CD14-positive monocyte (primary cell): Measurements from ENCODE around the gene XBP1. TPM values are rescaled to one million over a fixed set of nuclear protein-coding genes. Genes with fewer than 3 reads are reported as not detected.

Experiments
- DNase-seq, 3 donors: peaks; one replicate each; pipeline ENCODE4 v3.0.0-alpha.2; 2011 to 2022
- H2AFZ ChIP-seq: 2 replicates; pipeline ENCODE4 v1.6.0; 2012; ENCODE audit warnings: mild to moderate bottlenecking, low read depth, low read length, inconsistent platforms; ENCODE audit not compliant: insufficient read depth, poor library complexity, severe bottlenecking
- H3K27ac ChIP-seq, 2 donors: 1 replicate in 1 of 2; 2 replicates in 1 of 2; pipeline ENCODE4 v1.5.1; 2012 to 2013; ENCODE audit warnings: low read length in 2 of 2, control low read depth in 1 of 2, inconsistent platforms in 1 of 2, low read depth in 1 of 2, mild to moderate bottlenecking in 1 of 2
- H3K27me3 ChIP-seq, 2 donors: one replicate each; pipeline versions ENCODE4 v1.6.0 to v1.6.1; 2011 to 2013; ENCODE audit warnings: low read length in 2 of 2; ENCODE audit not compliant: control insufficient read depth in 2 of 2, insufficient read depth in 2 of 2
- H3K36me3 ChIP-seq, 2 donors: replicated peaks in 1 of 2; 1 replicate in 1 of 2; 2 replicates in 1 of 2; pipeline versions ENCODE4 v1.5.1 to v1.6.1; 2012 to 2013; ENCODE audit warnings: low read length in 2 of 2, control low read depth in 1 of 2, inconsistent platforms in 1 of 2, mild to moderate bottlenecking in 1 of 2; ENCODE audit not compliant: insufficient read depth in 2 of 2, control insufficient read depth in 1 of 2
- H3K4me1 ChIP-seq, 2 donors: 1 replicate in 1 of 2; 2 replicates in 1 of 2; pipeline versions ENCODE4 v1.5.1 to v1.6.1; 2012 to 2013; ENCODE audit warnings: low read length in 2 of 2, control low read depth in 1 of 2, inconsistent platforms in 1 of 2, mild to moderate bottlenecking in 1 of 2, moderate library complexity in 1 of 2; ENCODE audit not compliant: insufficient read depth in 2 of 2, control insufficient read depth in 1 of 2
- H3K4me2 ChIP-seq: replicated peaks from 2 replicates; pipeline ENCODE3; 2012; ENCODE audit warnings: low read length, moderate library complexity, mild to moderate bottlenecking; ENCODE audit not compliant: poor library complexity, severe bottlenecking; ENCODE audit errors: extremely low read depth
- H3K4me3 ChIP-seq, 3 experiments: fragments of 200-600 bp in 1 of 3; sonication (generic) in 1 of 3; replicated peaks in 1 of 3; 1 replicate in 2 of 3; 2 replicates in 1 of 3; pipeline ENCODE4 v1.5.1; 2011 to 2013; ENCODE audit warnings: low read length in 3 of 3, mild to moderate bottlenecking in 3 of 3, control low read depth in 2 of 3, low read depth in 2 of 3, inconsistent platforms in 1 of 3, moderate library complexity in 1 of 3
- H3K79me2 ChIP-seq: 2 replicates; pipeline ENCODE4 v1.6.0; 2012; ENCODE audit warnings: mild to moderate bottlenecking, control low read depth, inconsistent platforms, low read length, moderate library complexity; ENCODE audit not compliant: insufficient read depth
- H3K9ac ChIP-seq: 2 replicates; pipeline ENCODE4 v1.6.0; 2017; ENCODE audit warnings: low read length, mild to moderate bottlenecking; ENCODE audit not compliant: insufficient read depth, poor library complexity, severe bottlenecking
- H3K9me3 ChIP-seq, 2 donors: replicated peaks in 1 of 2; 1 replicate in 1 of 2; 2 replicates in 1 of 2; pipeline versions ENCODE4 v1.5.1 to v1.6.1; 2012 to 2013; ENCODE audit warnings: low read length in 2 of 2, control low read depth in 1 of 2; ENCODE audit not compliant: control insufficient read depth in 1 of 2, insufficient read depth in 1 of 2
- H4K20me1 ChIP-seq: 2 replicates; pipeline ENCODE4 v1.6.0; 2012; ENCODE audit warnings: mild to moderate bottlenecking, low read length, control low read depth, moderate library complexity; ENCODE audit not compliant: insufficient read depth
- H3K27ac Mint-ChIP-seq, 7 donors: one replicate each; pipeline ENCODE4 v1.8.0; 2020; ENCODE audit warnings: mild to moderate bottlenecking in 7 of 7, mixed read lengths in 7 of 7, moderate library complexity in 6 of 7, inconsistent platforms in 2 of 7
- H3K27me3 Mint-ChIP-seq, 3 donors: one replicate each; pipeline ENCODE4 v1.8.0; 2021 to 2022; ENCODE audit warnings: low read depth in 3 of 3, mild to moderate bottlenecking in 3 of 3, mixed read lengths in 3 of 3, moderate library complexity in 3 of 3, inconsistent platforms in 1 of 3
- H3K36me3 Mint-ChIP-seq, 2 donors: one replicate each; pipeline ENCODE4 v1.8.0; 2020; ENCODE audit warnings: mixed read lengths in 2 of 2, inconsistent platforms in 1 of 2, mild to moderate bottlenecking in 1 of 2
- H3K4me1 Mint-ChIP-seq: one replicate; pipeline ENCODE4 v1.8.0; 2020; ENCODE audit warnings: mild to moderate bottlenecking, mixed read lengths
- H3K4me3 Mint-ChIP-seq, 2 donors: one replicate each; pipeline ENCODE4 v1.8.0; 2020; ENCODE audit warnings: mild to moderate bottlenecking in 2 of 2, mixed read lengths in 2 of 2, moderate library complexity in 1 of 2
- H3K9me3 Mint-ChIP-seq, 7 donors: one replicate each; pipeline ENCODE4 v1.8.0; 2020 to 2022; ENCODE audit warnings: mixed read lengths in 7 of 7, mild to moderate bottlenecking in 6 of 7, moderate library complexity in 6 of 7, inconsistent platforms in 2 of 7
- CTCF ChIP-seq: fragments of 200-600 bp; IDR thresholded peaks from one replicate; pipeline ENCODE4 v1.8.0; 2022; ENCODE audit warnings: antibody characterized with exemption, mild to moderate bottlenecking
- WGBS: methylation state at CpG from one replicate; pipeline ENCODE4 v1.1.5; 2013; ENCODE audit warnings: missing lambda C conversion rate; ENCODE audit not compliant: insufficient coverage; 5-methylcytosine and 5-hydroxymethylcytosine counted together
- intact Hi-C, 2 donors: fragments of 100-400 bp; cut with micrococcal nuclease; formaldehyde crosslinking; loops; one replicate each; pipeline versions ENCODE4 v1.15.0 to v1.15.1; 2023
- polyA plus RNA-seq, 3 donors: library from polyadenylated mRNA; depleted of rRNA in 1 of 3; unstranded in 2 of 3; stranded (reverse) in 1 of 3; fragments of 300-500 nt in 2 of 3; fragments of >200 nt in 1 of 3; fragmentation: Illumina TruSeq in 2 of 3; gene quantifications; 1 replicate in 2 of 3; 2 replicates in 1 of 3; pipeline ENCODE4 v1.2.3, GENCODE V29; 2012 to 2021

XBP1 gene
- polyA plus RNA-seq, 3 donors, result 175 to 215 (median 201) TPM

DNA sequence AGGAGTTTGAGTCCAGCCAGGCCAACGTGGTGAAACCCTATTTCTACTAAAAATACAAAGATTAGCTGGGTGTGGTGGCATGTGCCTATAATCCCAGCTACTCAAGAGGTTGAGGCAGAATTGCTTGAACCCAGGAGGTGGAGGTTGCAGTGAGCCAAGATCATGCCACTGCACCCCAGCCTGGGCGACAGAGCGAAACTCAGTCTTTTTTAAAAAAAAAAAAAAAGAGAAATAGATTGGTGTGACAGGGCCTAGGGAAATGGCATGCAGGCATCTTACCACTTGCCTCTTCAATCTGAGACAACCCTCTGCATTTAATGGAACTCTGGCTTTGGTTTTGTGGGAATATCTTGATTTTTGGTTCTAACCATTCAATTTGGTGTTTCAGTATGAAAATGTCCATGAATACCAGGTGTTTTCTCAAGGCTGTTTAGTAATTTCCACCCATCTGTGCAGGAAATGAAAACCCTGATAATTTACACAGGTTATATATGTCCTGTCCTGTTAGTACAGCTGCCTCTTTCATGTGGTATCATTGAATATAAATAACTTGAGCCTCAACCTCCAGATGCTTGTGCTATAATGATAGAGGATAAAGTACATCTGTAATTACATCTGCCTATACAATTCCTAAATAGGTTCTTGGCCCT is 8.4 kb downstream of the XBP1 start:
- Histone ChIP-seq H3K79me2 (peaks cover 35% of the 10 kb centered on the region), H4K20me1 (peaks cover 71% of the 10 kb centered on the region), H3K4me2 (no peak overlapping the region), H3K27ac (peak overlapping the region; percentile 14 to 49), H3K4me3 (no peak overlapping the region), H3K4me1 (no peaks in the 10 kb centered on the region), H2AFZ (no peak overlapping the region), H3K36me3 (peaks cover 48 to 59% of the 10 kb centered on the region in 2 donors), H3K9ac (no peak overlapping the region), H3K27me3 (no peaks in the 10 kb centered on the region), H3K9me3 (no peaks in the 10 kb centered on the region)
- DNase-seq, result no peak
- no peak overlapping the region for H3K4me3 Mint-ChIP-seq
- no CpG with 5 or more reads among the region's 3 CpGs for WGBS
- TF ChIP-seq CTCF, result no peak
- intact Hi-C loops, result loop anchor here (5.0 to 10.0 kb wide), 2 partner anchors 35 to 93 kb away; partner anchors contain the start of gene ZNRF3 (in 1 of the 2)
- H3K27me3 Mint-ChIP-seq, result no peaks in the 10 kb centered on the region
- H3K36me3 Mint-ChIP-seq, result peaks cover 46 to 60% of the 10 kb centered on the region in 2 donors
- peak overlapping the region in 5 of 7 donors; percentile 36 to 60 (median 46) for H3K27ac Mint-ChIP-seq
- no peaks in the 10 kb centered on the region for H3K9me3 Mint-ChIP-seq
- H3K4me1 Mint-ChIP-seq, result peaks cover 34% of the 10 kb centered on the region

GRCh38 chr22:28791124-28791523 is 9.2 kb downstream of the XBP1 start:
- no peak overlapping the region for H3K4me3 ChIP-seq
- no peak overlapping the region for H3K27ac ChIP-seq
- no peak for TF ChIP-seq CTCF
- no peaks in the 10 kb centered on the region for H3K9me3 ChIP-seq
- intact Hi-C loops, result loop anchor here (5.0 to 10.0 kb wide), 2 partner anchors 36 to 94 kb away; partner anchors contain the start of gene ZNRF3 (in 1 of the 2)
- H2AFZ ChIP-seq, result no peak overlapping the region
- no peak overlapping the region for H3K9ac ChIP-seq
- H4K20me1 ChIP-seq, result peaks cover 65% of the 10 kb centered on the region
- Mint-ChIP-seq H3K9me3 (no peaks in the 10 kb centered on the region), H3K36me3 (peaks cover 45 to 60% of the 10 kb centered on the region in 2 donors), H3K4me1 (peaks cover 26% of the 10 kb centered on the region), H3K27ac (peak overlapping the region in 4 of 7 donors; percentile 15 to 60 (median 50)), H3K27me3 (no peaks in the 10 kb centered on the region), H3K4me3 (no peak overlapping the region)
- 93% methylated on average over 3 of the region's 5 CpGs for WGBS
- no peak for DNase-seq
- no peaks in the 10 kb centered on the region for H3K4me1 ChIP-seq
- H3K27me3 ChIP-seq, result no peaks in the 10 kb centered on the region
- H3K79me2 ChIP-seq, result peaks cover 27% of the 10 kb centered on the region
- H3K36me3 ChIP-seq, result peaks cover 48 to 59% of the 10 kb centered on the region in 2 donors
- no peak overlapping the region for H3K4me2 ChIP-seq
